Bronchial epithelial cell (primary cell): ENCODE results near the gene IQCB1. TPM values are rescaled to one million over a fixed set of nuclear protein-coding genes. Genes with fewer than 3 reads are reported as not detected.

Experiments
- DNase-seq: peaks from one replicate; pipeline ENCODE4 v3.0.0-alpha.2; 2010; ENCODE audit warnings: low read depth
- FAIRE-seq: peaks from 2 replicates; lab custom pipeline; 2011; peaks lifted over from hg19 to GRCh38; lab: Jason Lieb, UNC
- H3K27me3 ChIP-seq: 2 replicates; pipeline ENCODE4 v1.5.1; 2011; ENCODE audit warnings: low read length; ENCODE audit not compliant: control insufficient read depth, insufficient read depth
- H3K36me3 ChIP-seq: 2 replicates; pipeline ENCODE4 v1.5.1; 2011; ENCODE audit warnings: low read length; ENCODE audit not compliant: control insufficient read depth, insufficient read depth
- H3K4me3 ChIP-seq: 2 replicates; pipeline ENCODE4 v1.5.1; 2011; ENCODE audit warnings: mild to moderate bottlenecking, low read depth, low read length, control low read depth
- total RNA-seq: library from RNA; depleted of rRNA; stranded (reverse); fragments of >200 nt; gene quantifications from 2 replicates; pipeline ENCODE4 v1.2.1, GENCODE V29; 2014
- TF ChIP-seq, protein P1 (sequence below): IDR thresholded peaks from 2 replicates; pipeline ENCODE4 v1.5.1; 2011; ENCODE audit warnings: mild to moderate bottlenecking, moderate library complexity, low read length, control low read depth, inconsistent platforms; ENCODE audit not compliant: insufficient read depth, severe bottlenecking

IQCB1 gene, protein sequence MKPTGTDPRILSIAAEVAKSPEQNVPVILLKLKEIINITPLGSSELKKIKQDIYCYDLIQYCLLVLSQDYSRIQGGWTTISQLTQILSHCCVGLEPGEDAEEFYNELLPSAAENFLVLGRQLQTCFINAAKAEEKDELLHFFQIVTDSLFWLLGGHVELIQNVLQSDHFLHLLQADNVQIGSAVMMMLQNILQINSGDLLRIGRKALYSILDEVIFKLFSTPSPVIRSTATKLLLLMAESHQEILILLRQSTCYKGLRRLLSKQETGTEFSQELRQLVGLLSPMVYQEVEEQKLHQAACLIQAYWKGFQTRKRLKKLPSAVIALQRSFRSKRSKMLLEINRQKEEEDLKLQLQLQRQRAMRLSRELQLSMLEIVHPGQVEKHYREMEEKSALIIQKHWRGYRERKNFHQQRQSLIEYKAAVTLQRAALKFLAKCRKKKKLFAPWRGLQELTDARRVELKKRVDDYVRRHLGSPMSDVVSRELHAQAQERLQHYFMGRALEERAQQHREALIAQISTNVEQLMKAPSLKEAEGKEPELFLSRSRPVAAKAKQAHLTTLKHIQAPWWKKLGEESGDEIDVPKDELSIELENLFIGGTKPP
- total RNA-seq: 25.6 and 34.0 TPM in 2 replicates

DNA sequence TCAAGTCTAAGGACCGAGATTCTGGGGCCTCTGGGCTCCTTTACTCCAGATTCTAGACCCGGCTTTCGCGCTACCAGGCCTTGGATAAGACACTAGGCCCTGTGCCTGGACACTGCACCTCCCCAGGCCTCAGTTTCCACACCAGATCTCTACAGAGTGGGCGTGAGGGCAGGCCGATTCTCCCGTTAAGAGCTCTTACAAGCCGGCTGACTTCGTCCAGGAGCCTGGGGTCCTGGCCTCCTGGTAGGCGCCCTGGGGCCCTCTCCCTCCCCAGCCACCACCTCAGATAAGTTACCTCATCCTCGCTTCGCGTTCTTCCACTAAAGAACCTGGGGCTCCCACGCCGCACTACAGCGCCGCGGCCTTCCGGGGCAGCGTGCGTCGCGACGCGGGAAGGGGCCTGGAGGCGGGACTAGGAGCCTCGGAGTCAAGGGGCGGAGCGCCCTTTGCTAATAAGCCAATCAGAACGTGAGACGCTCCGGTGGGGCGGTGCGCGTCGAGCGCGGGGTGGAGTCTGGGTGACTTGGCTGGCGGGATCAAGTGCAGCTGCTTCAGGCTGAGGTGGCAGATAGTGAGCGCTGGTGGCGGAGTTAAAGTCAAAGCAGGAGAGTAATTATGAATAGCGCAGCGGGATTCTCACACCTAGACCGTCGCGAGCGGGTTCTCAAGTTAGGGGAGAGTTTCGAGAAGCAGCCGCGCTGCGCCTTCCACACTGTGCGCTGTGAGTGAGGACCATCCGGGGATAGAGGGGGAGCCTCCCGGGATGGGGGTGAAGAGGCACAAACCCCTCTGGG, at the start of gene IQCB1, which contains the start of gene EAF2:
Gene IQCB1 (minus strand): TSS at position 390 of the 794 bp plus-strand sequence. CDS start 6,100 bp downstream, outside the sequence.
Gene EAF2 (plus strand): TSS at position 539 of the 794 bp plus-strand sequence. CDS start 77 bp downstream, at position 616.
- H3K4me3 ChIP-seq: peak within 1 kb of the TSS; percentile 57
- H3K27me3 ChIP-seq: no peaks in the 10 kb centered on the region
- TF ChIP-seq, protein P1, sequence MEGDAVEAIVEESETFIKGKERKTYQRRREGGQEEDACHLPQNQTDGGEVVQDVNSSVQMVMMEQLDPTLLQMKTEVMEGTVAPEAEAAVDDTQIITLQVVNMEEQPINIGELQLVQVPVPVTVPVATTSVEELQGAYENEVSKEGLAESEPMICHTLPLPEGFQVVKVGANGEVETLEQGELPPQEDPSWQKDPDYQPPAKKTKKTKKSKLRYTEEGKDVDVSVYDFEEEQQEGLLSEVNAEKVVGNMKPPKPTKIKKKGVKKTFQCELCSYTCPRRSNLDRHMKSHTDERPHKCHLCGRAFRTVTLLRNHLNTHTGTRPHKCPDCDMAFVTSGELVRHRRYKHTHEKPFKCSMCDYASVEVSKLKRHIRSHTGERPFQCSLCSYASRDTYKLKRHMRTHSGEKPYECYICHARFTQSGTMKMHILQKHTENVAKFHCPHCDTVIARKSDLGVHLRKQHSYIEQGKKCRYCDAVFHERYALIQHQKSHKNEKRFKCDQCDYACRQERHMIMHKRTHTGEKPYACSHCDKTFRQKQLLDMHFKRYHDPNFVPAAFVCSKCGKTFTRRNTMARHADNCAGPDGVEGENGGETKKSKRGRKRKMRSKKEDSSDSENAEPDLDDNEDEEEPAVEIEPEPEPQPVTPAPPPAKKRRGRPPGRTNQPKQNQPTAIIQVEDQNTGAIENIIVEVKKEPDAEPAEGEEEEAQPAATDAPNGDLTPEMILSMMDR: no peak
- peaks cover 4% of the 10 kb centered on the region for H3K36me3 ChIP-seq
- DNase-seq (peak; percentile 93), FAIRE-seq (no peak)

DNA sequence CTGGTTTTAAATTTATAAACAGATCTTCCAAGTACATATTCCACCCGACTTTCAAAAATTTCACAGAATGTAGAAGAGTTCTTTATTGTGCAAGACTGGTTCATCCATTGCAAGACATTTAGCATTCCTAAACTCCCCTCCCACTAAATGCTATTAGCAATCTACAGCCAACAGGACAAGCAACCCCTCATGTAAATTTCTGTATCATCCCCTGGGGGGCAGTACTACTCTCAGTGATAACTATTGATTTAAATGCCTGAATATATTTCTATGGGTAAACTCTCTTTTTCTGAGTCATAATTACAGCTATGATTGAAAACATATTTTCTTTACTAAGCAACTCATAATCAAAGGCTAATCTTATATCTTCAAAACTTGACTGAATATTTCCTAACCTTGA, 48.6 kb upstream of the IQCB1 start:
- Histone ChIP-seq H3K27me3 (no peaks in the 10 kb centered on the region), H3K36me3 (no peaks in the 10 kb centered on the region), H3K4me3 (no peak overlapping the region)
- DNase-seq (peak; percentile 77), FAIRE-seq (no peak)
- TF ChIP-seq, protein P1: peak; percentile 34

DNA sequence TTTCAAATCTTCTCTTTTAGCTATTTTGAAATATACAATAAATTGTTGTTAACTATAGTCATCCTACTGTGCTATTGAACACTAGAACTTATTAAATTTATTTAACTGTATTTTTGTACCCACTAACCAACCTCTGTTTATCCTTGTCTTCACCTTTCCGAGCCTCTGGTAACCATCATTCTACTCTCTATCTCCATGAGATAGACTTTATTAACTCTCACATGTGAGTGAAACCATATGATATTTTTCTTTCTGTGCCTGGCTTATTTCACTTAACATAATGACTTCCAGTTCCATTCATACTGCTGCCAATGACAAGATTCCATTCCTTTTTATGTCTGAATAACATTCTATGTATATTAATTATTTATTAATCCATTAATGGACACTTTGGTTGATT, 43.6 kb upstream of the IQCB1 start:
- no peak for FAIRE-seq
- TF ChIP-seq, protein P1: no peak
- DNase-seq: no peak
- H3K36me3 ChIP-seq: no peaks in the 10 kb centered on the region
- no peak overlapping the region for H3K4me3 ChIP-seq
- no peaks in the 10 kb centered on the region for H3K27me3 ChIP-seq

DNA sequence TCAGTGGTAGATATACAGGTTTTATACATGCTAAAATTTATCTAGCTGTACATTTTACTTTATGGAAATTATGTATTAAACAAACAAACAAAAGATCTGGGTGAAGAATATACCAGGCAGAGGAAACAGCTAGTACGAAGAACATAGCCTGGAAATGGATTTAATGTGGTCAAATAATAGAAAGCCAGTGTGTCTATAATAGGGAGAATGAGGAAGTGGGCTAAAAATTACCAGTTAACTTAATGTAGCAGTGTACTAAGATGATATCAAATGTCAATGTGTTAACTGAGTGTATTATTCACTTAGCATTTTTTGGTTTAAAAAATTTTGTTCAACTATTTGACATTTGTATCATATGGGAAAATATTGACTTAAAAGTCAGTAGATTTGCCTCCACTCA, 36.6 kb upstream of the IQCB1 start:
- Histone ChIP-seq H3K36me3 (no peaks in the 10 kb centered on the region), H3K4me3 (no peak overlapping the region), H3K27me3 (no peaks in the 10 kb centered on the region)
- TF ChIP-seq, protein P1: no peak
- FAIRE-seq: no peak
- no peak for DNase-seq

DNA sequence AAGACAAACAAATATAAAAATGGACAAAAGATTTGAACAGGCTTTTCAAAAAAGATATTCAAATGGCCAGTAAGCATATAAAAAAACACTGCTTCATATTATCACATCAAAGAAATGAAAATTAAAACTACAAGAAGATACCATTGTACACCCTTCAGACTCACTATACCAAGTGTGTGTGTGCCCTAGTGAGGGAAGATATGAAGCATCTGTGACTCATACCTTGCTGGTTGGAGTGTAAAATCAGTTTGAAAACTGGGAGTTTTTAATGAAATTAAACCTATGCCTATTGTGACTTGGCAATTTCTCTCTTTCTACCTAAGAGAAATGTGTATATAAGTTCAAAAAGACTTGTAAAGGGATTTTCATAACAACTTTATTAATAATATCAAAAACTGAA, 35.9 kb upstream of the IQCB1 start:
- TF ChIP-seq, protein P1: no peak
- H3K36me3 ChIP-seq: no peaks in the 10 kb centered on the region
- no peak overlapping the region for H3K4me3 ChIP-seq
- no peaks in the 10 kb centered on the region for H3K27me3 ChIP-seq
- FAIRE-seq: no peak
- peak; percentile 42 for DNase-seq
